ENCODE measurements around the gene SORCS2. TPM values are rescaled to one million over a fixed set of nuclear protein-coding genes. Genes with fewer than 3 reads are reported as not detected.

SORCS2 gene
- total and polyA plus RNA-seq, 2 of the 4 experiments (the other 2 are of a cell fraction) = 0.36 to 0.62 TPM

- 89% methylated on average over 17 of the region's 20 CpGs; no CpG with 5 or more reads in 1 of the 2 experiments for WGBS, 2 experiments (ENCODE audit: extremely low coverage in 2 of 2, insufficient read length in 1 of 2)
- H3K27me3 ChIP-seq (ENCODE audit: control insufficient read depth, insufficient read depth, low read length) = no peaks in the 10 kb centered on the region; the same call in 1 of the 2 replicates
- ChIA-PET CTCF (no interaction called here), POLR2A (ENCODE audit: unreplicated experiment) (no interaction called here)
- TF ChIP-seq FOS (IDR thresholded peaks at IDR 0.05; ENCODE audit: low read depth, low read length) (no peak), RCOR1 (IDR thresholded peaks at IDR 0.05; ENCODE audit: insufficient replicate concordance, low read length) (no peak), ELK1 (IDR thresholded peaks at IDR 0.05; ENCODE audit: borderline replicate concordance, low read depth, low read length) (no peak), BHLHE40 (IDR thresholded peaks at IDR 0.05; ENCODE audit: low read depth, low read length) (no peak), POLR2A (IDR thresholded peaks at IDR 0.05; ENCODE audit: low read depth, low read length) (no peak), RAD21 (IDR thresholded peaks at IDR 0.05; ENCODE audit: low read length) (no peak), MXI1 (IDR thresholded peaks at IDR 0.05; ENCODE audit: borderline replicate concordance, low read depth, low read length) (no peak), MAZ (IDR thresholded peaks at IDR 0.05; ENCODE audit: borderline replicate concordance, low read depth, low read length) (no peak), CHD1 (IDR thresholded peaks at IDR 0.05; ENCODE audit: low read depth, low read length) (no peak), SMC3 (IDR thresholded peaks at IDR 0.05; ENCODE audit: low read depth, low read length) (no peak), RFX5 (IDR thresholded peaks at IDR 0.05; ENCODE audit: low read depth, low read length) (no peak), NFE2L2 (IDR thresholded peaks at IDR 0.05; ENCODE audit: low read depth, low read length) (no peak)
- no peaks in the 10 kb centered on the region for H3K9me1 ChIP-seq (ENCODE audit: insufficient read depth, low read length)
- H4K91ac ChIP-seq (ENCODE audit: insufficient read depth, low read depth, low read length) = no peak overlapping the region
- H3K4me1 ChIP-seq (ENCODE audit: control insufficient read depth, insufficient read depth, low read length) = peaks cover 1% of the 10 kb centered on the region; the same call in 1 of the 2 replicates
- no peak overlapping the region for H3K18ac ChIP-seq (ENCODE audit: low read depth, low read length)
- H3K36me3 ChIP-seq (ENCODE audit: control insufficient read depth, insufficient read depth, low read length) = no peaks in the 10 kb centered on the region
- BruUV-seq (replicated peaks) = no TSS peak
- H3K27ac ChIP-seq (ENCODE audit: insufficient read depth, low read length) = no peak overlapping the region
- no peak overlapping the region for H2BK5ac ChIP-seq (ENCODE audit: low read depth, low read length, poor library complexity, severe bottlenecking)
- H2BK15ac ChIP-seq (ENCODE audit: low read depth, low read length) = no peak overlapping the region
- no peak overlapping the region for H2AK5ac ChIP-seq (ENCODE audit: low read depth, low read length)
- intact Hi-C loops (cut with micrococcal nuclease) (no loop called here), in situ Hi-C loops (cut with MboI; ENCODE audit: low sequenced_read_pairs) (no loop called here), dilution Hi-C loops (cut with HindIII; ENCODE audit: low sequenced_read_pairs, unreplicated experiment) (no loop called here)
- no peak overlapping the region for H2AFZ ChIP-seq (replicated peaks; ENCODE audit: low read length, poor library complexity)
- H2BK120ac ChIP-seq (ENCODE audit: low read depth, low read length) = no peak overlapping the region
- no peak for DNase-seq
- no peak for ATAC-seq (ENCODE audit: low read depth)
- H3K56ac ChIP-seq (ENCODE audit: extremely low read depth, insufficient read depth, low read length) = no peak overlapping the region
- H4K20me1 ChIP-seq (ENCODE audit: insufficient read depth, low read length) = peaks cover 5% of the 10 kb centered on the region; the same call in 1 of the 2 replicates
- H4K5ac ChIP-seq (ENCODE audit: low read depth, low read length) = no peak overlapping the region
- H3K4me2 ChIP-seq (ENCODE audit: low read depth, low read length) = no peak overlapping the region
- no peak overlapping the region for H3K14ac ChIP-seq (replicated peaks; ENCODE audit: low read depth, low read length)
- H3K79me1 ChIP-seq (ENCODE audit: low read depth in 1 of 2, low read length in 2 of 2) = no peaks in the 10 kb centered on the region
- H3K9me3 ChIP-seq (ENCODE audit: control insufficient read depth, insufficient read depth, low read length) = no peaks in the 10 kb centered on the region
- H2AK9ac ChIP-seq (replicated peaks; ENCODE audit: low read depth, low read length, poor library complexity) = peak overlapping the region; percentile 12
- H3K9ac ChIP-seq (ENCODE audit: low read depth, low read length) = no peak overlapping the region
- H3K23ac ChIP-seq (ENCODE audit: low read depth, low read length) = no peak overlapping the region
- no peak overlapping the region for H3K4me3 ChIP-seq (ENCODE audit: insufficient read depth, low read depth, low read length)
- no peak overlapping the region for H2BK20ac ChIP-seq (ENCODE audit: low read depth, low read length)
- H3K4ac ChIP-seq (ENCODE audit: low read depth, low read length) = no peak overlapping the region
- no peak overlapping the region for H4K8ac ChIP-seq (ENCODE audit: low read depth in 2 of 2, low read length in 2 of 2)
Measured at GRCh38 chr4:7746351-7747061, 554.2 kb downstream of the SORCS2 start.
